Stimulated activated naive CD8-positive, alpha-beta T cell treated with anti-CD3 and anti-CD28 coated beads, Interleukin-15, Interleukin-2, amounts not matched to agents 100 ng/mL and 50 ng/mL, for 24 hours (primary cell): ENCODE data around the gene S100A7A.
"Not testable (repeated sequence)": the region's sequence is repeated elsewhere in the genome, so short reads cannot be mapped to it uniquely, and the experiment has no call there.

Experiments used
- H3K27ac Mint-ChIP-seq: one replicate; pipeline ENCODE4 v1.8.0; 2021; ENCODE audit warnings: mild to moderate bottlenecking, mixed read lengths
- H3K27me3 Mint-ChIP-seq: one replicate; pipeline ENCODE4 v1.8.0; 2021; ENCODE audit warnings: mixed read lengths
- H3K36me3 Mint-ChIP-seq: one replicate; pipeline ENCODE4 v1.8.0; 2021; ENCODE audit warnings: low read depth, mixed read lengths
- H3K4me1 Mint-ChIP-seq: one replicate; pipeline ENCODE4 v1.8.0; 2021; ENCODE audit warnings: low read depth, mixed read lengths
- H3K4me3 Mint-ChIP-seq: one replicate; pipeline ENCODE4 v1.8.0; 2021; ENCODE audit warnings: mild to moderate bottlenecking, mixed read lengths
- H3K9me3 Mint-ChIP-seq: one replicate; pipeline ENCODE4 v1.8.0; 2021; ENCODE audit warnings: mixed read lengths

The S100A7A gene

DNA sequence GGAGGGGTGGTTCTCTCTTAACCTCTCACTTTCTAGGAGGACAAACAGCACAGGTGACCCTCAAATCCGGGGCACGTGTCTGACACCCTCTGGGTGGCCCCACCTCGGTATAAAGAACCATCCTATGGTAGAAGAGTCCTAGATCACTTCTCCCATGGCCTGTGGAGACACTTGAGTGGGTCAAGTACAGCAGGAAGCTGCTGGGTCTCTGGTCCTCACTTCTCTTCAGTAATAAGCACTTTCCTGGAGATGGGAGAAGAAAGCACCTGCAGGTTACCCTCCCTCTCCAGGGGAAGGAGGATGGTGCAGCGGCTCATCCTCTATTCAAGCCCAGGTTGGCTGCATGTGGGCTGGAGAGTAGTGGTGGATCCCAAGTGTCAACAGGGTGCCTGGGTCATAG is 27.2 kb downstream of the S100A7A start:
- H3K4me1 Mint-ChIP-seq: no peaks in the 10 kb centered on the region
- no peaks in the 10 kb centered on the region for H3K36me3 Mint-ChIP-seq
- no peaks in the 10 kb centered on the region for H3K9me3 Mint-ChIP-seq
- H3K27ac Mint-ChIP-seq: no peak overlapping the region
- H3K4me3 Mint-ChIP-seq: no peak overlapping the region
- H3K27me3 Mint-ChIP-seq: peaks cover 13% of the 10 kb centered on the region

DNA sequence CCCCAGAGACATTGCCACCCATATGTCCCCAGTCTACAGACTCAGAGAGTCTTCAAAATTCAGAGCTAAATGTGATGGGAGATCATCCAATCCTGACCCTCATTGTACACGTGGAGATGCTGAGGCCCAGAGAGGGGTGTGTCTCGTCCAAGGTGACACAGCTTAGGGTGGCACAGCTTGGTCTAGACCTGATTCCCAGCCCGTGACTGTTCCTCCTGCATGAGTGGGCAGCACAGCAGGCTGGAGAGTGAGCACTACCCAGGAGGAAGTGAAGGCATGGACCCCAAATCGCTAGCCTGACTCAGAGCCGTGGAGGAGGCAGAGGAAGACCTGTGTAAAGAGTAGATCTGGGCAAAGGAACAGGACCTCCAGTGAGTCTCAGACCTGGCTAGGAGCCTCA is 27.8 kb downstream of the S100A7A start:
- H3K27ac Mint-ChIP-seq: no peak overlapping the region
- no peaks in the 10 kb centered on the region for H3K9me3 Mint-ChIP-seq
- H3K27me3 Mint-ChIP-seq: peaks cover 17% of the 10 kb centered on the region

DNA sequence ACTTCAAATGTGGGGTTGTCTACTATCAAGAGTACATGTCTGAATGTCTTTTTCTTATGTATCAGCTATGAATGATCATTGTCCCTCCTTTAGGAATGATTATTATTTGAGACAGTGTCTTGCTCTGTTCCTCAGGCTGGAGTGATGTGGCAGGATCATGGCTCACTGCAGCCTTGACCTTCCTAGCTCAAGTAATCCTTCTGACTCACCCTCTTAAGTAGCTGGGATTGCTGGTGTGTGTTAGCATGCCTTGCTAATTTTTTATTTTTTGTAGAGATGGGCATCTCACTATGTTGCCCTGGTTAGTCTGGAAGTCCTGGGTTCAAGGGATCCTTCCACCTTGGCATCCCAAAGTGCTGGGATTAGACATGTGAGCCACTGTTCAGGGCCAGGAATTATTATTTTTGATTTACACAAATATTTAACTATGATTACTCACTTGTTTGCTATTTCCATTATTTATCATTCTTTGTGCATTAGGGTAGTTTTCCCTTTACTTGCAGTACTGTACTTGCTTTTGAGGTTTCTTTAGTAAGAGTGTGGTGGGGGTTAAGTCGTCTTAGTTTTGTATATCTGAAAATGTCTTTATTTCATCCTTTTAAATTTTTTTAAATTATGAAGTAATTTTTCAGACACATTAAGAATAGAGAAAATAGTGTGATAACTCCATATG is 31.3 kb downstream of the S100A7A start:
- H3K27me3 Mint-ChIP-seq: peaks cover 37% of the 10 kb centered on the region

More for the DNA sequence above, 27.8 kb downstream of the S100A7A start:
- Mint-ChIP-seq H3K36me3 (no peaks in the 10 kb centered on the region), H3K4me1 (no peaks in the 10 kb centered on the region), H3K4me3 (no peak overlapping the region)

DNA sequence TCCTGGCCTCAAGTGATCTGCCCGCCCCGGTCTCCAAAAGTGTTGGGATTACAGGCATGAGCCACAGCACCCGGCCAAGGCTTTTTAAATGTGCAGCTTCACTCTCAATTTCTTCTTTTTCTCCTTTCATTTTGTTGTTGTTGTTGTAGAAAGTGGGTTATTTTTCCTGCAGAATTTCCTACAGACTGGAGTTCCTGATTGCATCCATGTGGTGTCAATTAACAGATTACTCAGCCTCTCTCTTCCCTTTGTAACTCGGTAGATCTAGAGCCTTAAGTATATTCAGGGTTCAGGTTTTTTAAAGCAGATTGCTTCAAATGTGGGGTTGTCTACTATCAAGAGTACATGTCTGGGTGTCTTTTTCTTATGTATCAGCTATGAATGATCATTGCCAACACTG is 32.5 kb downstream of the S100A7A start:
- not testable (repeated sequence) for H3K36me3 Mint-ChIP-seq, H3K9me3 Mint-ChIP-seq, H3K4me3 Mint-ChIP-seq, H3K4me1 Mint-ChIP-seq, H3K27ac Mint-ChIP-seq
- H3K27me3 Mint-ChIP-seq: peaks cover 40% of the 10 kb centered on the region

More for the DNA sequence above, 31.3 kb downstream of the S100A7A start:
- H3K36me3 Mint-ChIP-seq: no peaks in the 10 kb centered on the region
- H3K4me3 Mint-ChIP-seq: no peak overlapping the region
- no peak overlapping the region for H3K27ac Mint-ChIP-seq
- H3K9me3 Mint-ChIP-seq: no peaks in the 10 kb centered on the region
- H3K4me1 Mint-ChIP-seq: no peaks in the 10 kb centered on the region

DNA sequence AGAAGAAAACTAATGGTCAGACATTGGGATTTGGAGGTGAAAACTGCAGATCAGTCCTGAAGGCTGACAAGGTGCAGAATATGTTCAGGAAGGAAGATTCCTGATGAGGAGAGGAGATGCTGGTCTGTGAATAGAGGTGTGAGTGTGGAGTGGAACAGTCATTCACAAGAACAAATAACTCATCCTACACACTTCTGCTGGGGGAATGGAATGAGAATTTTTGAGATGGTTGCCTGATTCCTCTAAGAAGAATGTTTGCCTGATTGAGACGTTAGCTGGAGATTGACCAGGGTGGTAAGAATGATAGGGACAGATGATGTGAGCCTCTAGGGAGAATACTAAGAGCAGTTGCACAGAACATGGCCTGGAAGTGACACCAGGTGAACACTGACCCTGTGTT is 40.1 kb downstream of the S100A7A start:
- no peaks in the 10 kb centered on the region for H3K36me3 Mint-ChIP-seq
- no peaks in the 10 kb centered on the region for H3K4me1 Mint-ChIP-seq
- H3K27ac Mint-ChIP-seq: no peak overlapping the region
- no peak overlapping the region for H3K4me3 Mint-ChIP-seq
- peaks cover 27% of the 10 kb centered on the region for H3K27me3 Mint-ChIP-seq
- no peaks in the 10 kb centered on the region for H3K9me3 Mint-ChIP-seq

DNA sequence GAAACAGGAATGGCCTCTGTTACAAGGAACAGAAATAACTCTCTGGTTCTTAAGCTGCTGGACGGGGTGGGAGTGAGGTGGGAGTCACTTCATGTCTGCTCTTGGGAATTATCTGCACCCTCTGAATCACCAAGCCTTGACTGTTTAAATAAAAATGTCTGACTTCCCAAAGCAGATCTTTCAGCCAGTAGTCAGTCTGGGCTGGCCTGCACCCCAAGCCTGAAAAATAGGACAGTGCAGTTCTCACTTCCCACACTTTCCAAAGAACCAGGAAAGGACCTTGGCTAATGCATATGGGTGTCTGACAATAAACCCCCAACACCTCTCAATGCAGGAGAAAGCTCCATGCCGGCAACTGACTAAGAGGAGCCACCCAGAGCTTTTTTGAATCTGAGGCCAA is 43.3 kb downstream of the S100A7A start:
- no peaks in the 10 kb centered on the region for H3K36me3 Mint-ChIP-seq
- H3K27me3 Mint-ChIP-seq: peaks cover 29% of the 10 kb centered on the region
- no peaks in the 10 kb centered on the region for H3K4me1 Mint-ChIP-seq
- H3K4me3 Mint-ChIP-seq: no peak overlapping the region
- no peak overlapping the region for H3K27ac Mint-ChIP-seq
- H3K9me3 Mint-ChIP-seq: no peaks in the 10 kb centered on the region

DNA sequence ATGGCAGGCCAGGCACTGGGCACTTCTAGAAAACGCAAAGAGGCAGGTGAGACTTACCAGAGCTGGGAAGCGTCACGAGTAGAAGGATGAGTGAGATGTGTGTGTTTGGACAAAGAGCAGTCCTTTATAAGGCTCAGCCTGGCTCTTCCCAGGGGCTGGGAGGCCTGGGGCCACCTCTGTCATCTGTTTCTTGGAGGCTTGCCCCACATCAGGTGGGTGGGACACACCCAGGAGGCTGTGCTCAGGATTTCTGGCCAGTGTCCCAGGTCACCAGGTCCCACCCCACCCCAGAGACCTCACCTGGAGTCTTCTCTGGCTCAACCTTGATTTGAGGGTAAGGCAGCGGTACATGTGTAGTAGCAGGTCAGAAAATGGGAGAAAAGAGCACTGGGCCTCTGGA is 44.2 kb downstream of the S100A7A start, which contains the start of gene S100A7:
TSS of gene S100A7 (minus strand) at position 101 of the 400 bp plus-strand sequence. CDS start 1,638 bp downstream, outside the sequence.
- H3K27me3 Mint-ChIP-seq: peaks cover 30% of the 10 kb centered on the region
- no peaks in the 10 kb centered on the region for H3K4me1 Mint-ChIP-seq
- no peaks in the 10 kb centered on the region for H3K36me3 Mint-ChIP-seq
- no peaks in the 10 kb centered on the region for H3K9me3 Mint-ChIP-seq
- H3K27ac Mint-ChIP-seq: no peak within 1 kb of the TSS
- H3K4me3 Mint-ChIP-seq: no peak within 1 kb of the TSS

DNA sequence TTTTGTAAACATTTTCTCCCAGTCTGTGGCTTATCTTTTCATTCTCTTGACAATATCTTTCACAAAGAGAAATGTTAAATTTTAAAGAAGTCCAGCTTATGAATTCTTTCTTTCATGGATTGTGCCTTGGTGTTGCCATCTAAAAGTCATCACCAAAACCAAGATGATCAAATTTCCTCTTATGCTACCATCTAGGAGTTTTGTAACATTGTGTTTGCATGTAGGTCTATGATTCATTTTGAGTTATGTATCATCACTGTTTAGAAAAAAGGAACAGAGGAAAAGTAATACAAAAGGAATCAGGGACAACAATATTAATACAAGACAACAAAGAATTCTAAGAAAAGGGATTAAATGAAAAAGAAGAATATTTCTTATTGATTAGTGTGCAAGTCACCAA is 46.4 kb downstream of the S100A7A start:
- H3K27me3 Mint-ChIP-seq: peaks cover 37% of the 10 kb centered on the region
- H3K4me1 Mint-ChIP-seq, H3K36me3 Mint-ChIP-seq, H3K9me3 Mint-ChIP-seq, H3K4me3 Mint-ChIP-seq, H3K27ac Mint-ChIP-seq: not testable (repeated sequence)

DNA sequence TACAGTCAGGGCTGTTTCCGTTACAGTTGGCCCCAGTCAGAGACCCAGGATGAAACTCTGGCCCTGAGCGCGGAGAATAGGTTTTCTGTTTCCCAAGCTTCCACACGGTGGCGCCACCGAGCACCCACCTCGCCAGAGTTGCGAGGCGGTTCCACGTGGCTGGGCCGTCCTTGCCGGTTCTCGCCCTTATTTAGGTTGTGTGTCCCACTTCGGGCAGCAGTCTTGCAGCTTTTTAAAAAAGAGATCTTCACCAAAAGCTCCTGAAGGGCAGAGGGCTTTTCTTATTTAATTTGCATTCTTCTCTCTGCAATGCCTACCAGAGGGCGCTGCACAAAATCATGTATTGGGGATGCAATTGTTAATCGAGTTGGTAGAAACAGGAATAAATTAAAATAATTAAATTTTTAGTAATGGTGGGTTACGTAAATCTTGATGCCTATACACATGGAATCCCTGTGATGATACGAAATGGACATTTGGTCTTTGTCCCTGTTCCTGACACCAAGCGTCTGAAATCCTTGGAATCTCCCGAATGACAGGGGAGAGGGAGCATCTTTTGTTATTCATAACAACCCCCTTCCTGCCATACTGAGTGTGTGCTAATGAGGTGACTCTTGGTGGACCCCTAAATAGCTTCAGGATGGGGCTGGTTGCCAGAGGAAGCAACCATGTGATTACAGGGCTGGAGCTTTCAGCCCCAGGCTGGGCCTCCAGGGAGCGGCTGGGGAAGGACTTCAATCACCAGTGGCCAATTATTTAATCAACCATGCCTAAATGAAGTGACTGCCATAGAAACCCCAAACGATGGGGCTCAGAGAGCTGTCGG is 49.7 kb downstream of the S100A7A start:
- Mint-ChIP-seq H3K27me3 (peaks cover 50% of the 10 kb centered on the region), H3K9me3 (no peaks in the 10 kb centered on the region), H3K4me1 (no peaks in the 10 kb centered on the region), H3K27ac (no peak overlapping the region), H3K36me3 (no peaks in the 10 kb centered on the region), H3K4me3 (no peak overlapping the region)

DNA sequence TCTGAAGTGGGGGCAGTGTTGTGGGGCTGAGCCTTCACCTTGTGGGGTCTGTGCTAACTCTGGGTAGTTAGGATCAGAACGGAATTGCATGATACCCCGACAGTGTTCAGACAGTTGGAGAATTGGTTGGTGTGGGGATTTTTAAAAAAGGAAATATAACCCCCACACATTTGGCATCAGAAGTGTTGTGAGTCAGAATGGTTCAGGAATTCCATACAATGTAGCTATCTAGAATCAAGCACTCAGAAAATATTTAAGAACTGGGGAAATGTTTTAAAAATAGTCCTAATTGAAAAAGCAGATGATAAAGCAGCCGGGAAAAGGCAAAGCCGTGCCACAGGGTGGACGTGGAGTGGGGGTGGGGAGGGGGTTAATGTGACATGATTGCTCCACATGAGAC is 50.6 kb downstream of the S100A7A start:
- Mint-ChIP-seq H3K27ac (no peak overlapping the region), H3K9me3 (no peaks in the 10 kb centered on the region), H3K4me3 (no peak overlapping the region), H3K4me1 (no peaks in the 10 kb centered on the region), H3K36me3 (no peaks in the 10 kb centered on the region), H3K27me3 (peaks cover 50% of the 10 kb centered on the region)

DNA sequence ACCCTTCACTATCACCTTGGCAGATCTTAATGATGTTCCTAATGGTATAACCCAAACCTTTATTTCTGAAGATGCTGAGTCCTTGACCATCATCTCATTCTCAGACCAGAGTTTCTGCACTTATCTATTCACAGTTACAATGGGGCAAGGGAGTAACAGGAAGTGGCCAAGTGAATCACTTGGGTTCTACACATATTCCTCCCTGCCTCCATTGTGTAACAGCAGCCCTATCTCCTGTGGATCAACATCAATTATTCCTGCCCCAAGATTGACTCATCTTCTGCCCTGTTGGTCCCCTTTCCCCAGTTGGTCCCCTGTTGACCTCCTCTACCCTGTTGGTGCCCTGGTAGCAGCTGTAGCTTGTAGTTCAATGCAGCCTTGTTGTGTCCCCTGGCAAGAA is 54.4 kb downstream of the S100A7A start:
- H3K27me3 Mint-ChIP-seq: peaks cover 37% of the 10 kb centered on the region
- H3K4me1 Mint-ChIP-seq: no peaks in the 10 kb centered on the region
- H3K36me3 Mint-ChIP-seq: no peaks in the 10 kb centered on the region
- H3K27ac Mint-ChIP-seq: no peak overlapping the region
- peaks cover 10% of the 10 kb centered on the region for H3K9me3 Mint-ChIP-seq
- no peak overlapping the region for H3K4me3 Mint-ChIP-seq
